ACC112 (cell line): Measurements from ENCODE around the gene CFL1.

Experiments
- H2AFZ ChIP-seq: fragments of 200-600 bp; sonication (generic); one replicate; pipeline ENCODE4 v1.6.0; 2017; ENCODE audit warnings: antibody characterized with exemption, low read length; ENCODE audit not compliant: unreplicated experiment
- H3K27ac ChIP-seq: fragments of 200-600 bp; sonication (generic); 2 replicates; pipeline ENCODE4 v1.5.1; 2014; ENCODE audit warnings: low read depth, mild to moderate bottlenecking, antibody characterized with exemption, low read length, moderate library complexity
- H3K27me3 ChIP-seq: fragments of 200-600 bp; sonication (generic); 2 replicates; pipeline ENCODE4 v1.6.1; 2014; ENCODE audit warnings: mild to moderate bottlenecking, antibody characterized with exemption, low read length, moderate library complexity, mixed read lengths; ENCODE audit not compliant: insufficient read depth
- H3K36me3 ChIP-seq: fragments of 200-600 bp; sonication (generic); 2 replicates; pipeline ENCODE4 v1.6.1; 2016; ENCODE audit warnings: mild to moderate bottlenecking, antibody characterized with exemption, low read length, moderate library complexity, mixed read lengths; ENCODE audit not compliant: insufficient read depth
- H3K4me1 ChIP-seq: fragments of 200-600 bp; sonication (generic); one replicate; pipeline ENCODE4 v1.6.1; 2016; ENCODE audit warnings: low read length, mixed read lengths; ENCODE audit not compliant: insufficient read depth, unreplicated experiment, control insufficient read depth
- H3K4me3 ChIP-seq: fragments of 200-600 bp; sonication (generic); 2 replicates; pipeline ENCODE4 v1.5.1; 2014; ENCODE audit warnings: mild to moderate bottlenecking, low read depth, low read length
- H3K79me2 ChIP-seq: fragments of 200-600 bp; sonication (generic); one replicate; pipeline ENCODE4 v1.6.0; 2016; ENCODE audit warnings: low read length; ENCODE audit not compliant: control insufficient read depth, unreplicated experiment, insufficient read depth

CFL1 gene

DNA sequence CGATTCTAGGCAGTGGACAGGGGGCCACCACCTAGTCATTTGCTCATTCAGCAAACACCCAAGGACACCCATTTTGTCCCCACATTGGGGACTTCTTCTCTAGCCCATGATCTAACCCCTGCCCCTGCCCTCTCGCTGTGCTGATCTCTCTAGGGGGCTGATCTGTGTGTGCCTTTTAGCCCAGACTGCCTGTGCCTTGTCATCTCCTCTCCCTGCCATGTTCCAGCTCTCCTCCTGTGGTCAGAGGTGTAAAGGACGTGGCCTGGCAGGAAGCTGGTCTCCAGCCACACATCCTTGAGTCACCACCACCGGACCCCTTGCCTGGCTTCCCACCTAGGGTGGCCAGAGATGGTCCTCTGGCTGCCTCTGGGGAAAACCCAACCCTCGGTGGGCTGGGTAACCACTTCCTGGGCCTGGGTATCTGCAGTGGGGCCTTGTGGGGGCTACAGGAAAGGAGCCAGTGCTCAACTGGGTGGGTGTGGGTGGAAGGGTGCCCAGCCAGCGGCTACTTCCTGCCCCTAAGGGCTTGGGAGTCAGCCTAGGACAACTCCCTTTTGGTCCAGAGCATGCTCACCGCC, 23.0 kb upstream of the CFL1 start:
- no peak overlapping the region for H3K27ac ChIP-seq

DNA sequence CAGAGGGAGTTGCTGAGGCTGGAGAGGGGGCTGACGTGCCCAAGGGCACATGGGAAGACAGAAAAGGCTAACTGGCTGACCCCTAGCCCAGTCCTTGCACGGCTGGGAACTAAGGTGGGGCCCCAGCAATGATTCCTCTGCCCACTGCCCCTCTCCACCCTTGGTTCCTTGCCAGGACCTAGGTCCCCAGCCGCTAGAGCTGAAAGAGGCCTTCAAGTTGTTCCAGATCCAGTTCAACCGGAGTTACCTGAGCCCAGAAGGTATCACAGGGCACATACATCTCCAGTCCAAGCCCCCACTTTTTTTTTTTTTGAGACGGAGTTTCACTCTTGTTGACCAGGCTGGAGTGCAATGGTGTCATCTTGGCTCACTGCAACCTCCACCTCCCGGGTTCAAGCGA, 22.0 kb upstream of the CFL1 start:
- Histone ChIP-seq H3K36me3 (peaks cover 12% of the 10 kb centered on the region; the same call in 1 of the 2 replicates), H3K4me1 (peaks cover 12% of the 10 kb centered on the region), H3K79me2 (peaks cover 4% of the 10 kb centered on the region), H2AFZ (no peak overlapping the region), H3K27ac (no peak overlapping the region), H3K4me3 (no peak overlapping the region), H3K27me3 (no peaks in the 10 kb centered on the region)

More for the DNA sequence above, 23.0 kb upstream of the CFL1 start:
- H3K79me2 ChIP-seq = peaks cover 8% of the 10 kb centered on the region
- H3K27me3 ChIP-seq = no peaks in the 10 kb centered on the region
- no peak overlapping the region for H3K4me3 ChIP-seq
- peaks cover 12% of the 10 kb centered on the region; the same call in 1 of the 2 replicates for H3K36me3 ChIP-seq
- peaks cover 18% of the 10 kb centered on the region for H3K4me1 ChIP-seq
- H2AFZ ChIP-seq = no peak overlapping the region

DNA sequence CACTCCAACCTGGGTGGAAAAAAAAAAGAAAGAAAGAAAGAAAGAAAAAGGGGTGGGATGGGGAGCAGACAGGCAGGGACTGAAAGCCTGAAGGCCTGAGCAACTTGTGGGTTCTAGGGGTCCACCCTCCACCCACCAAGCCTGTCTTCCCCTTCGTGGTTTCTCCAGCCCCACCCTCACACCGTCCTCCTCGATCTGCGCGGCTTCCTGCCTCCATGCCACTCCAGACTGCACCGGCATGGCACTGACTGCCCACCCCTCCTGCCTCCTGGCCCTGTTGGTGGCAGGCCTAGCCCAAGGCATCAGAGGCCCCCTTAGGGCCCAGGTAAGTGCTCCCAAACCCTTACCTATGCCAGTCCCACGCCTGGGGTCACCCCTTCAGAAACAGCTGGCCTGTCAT, 21.6 kb upstream of the CFL1 start, which contains the start of gene CTSW:
Gene CTSW, plus strand, starts transcription at position 221 of the 400 bp plus-strand sequence. Its CDS starts 18 bp downstream, at position 239.
- H3K27me3 ChIP-seq = no peaks in the 10 kb centered on the region
- H3K4me3 ChIP-seq = no peak within 1 kb of the TSS
- H3K4me1 ChIP-seq = peaks cover 8% of the 10 kb centered on the region
- no peak within 1 kb of the TSS for H2AFZ ChIP-seq
- H3K27ac ChIP-seq = no peak within 1 kb of the TSS
- peaks cover 3% of the 10 kb centered on the region for H3K79me2 ChIP-seq
- H3K36me3 ChIP-seq = peaks cover 12% of the 10 kb centered on the region; the same call in 1 of the 2 replicates

GRCh38 chr11:65873318-65874156, 15.6 kb upstream of the CFL1 start:
- peaks cover 27% of the 10 kb centered on the region for H3K4me1 ChIP-seq
- H3K27me3 ChIP-seq = no peaks in the 10 kb centered on the region
- H3K4me3 ChIP-seq = peak overlapping the region; percentile 73
- H3K79me2 ChIP-seq = peaks cover 17% of the 10 kb centered on the region
- no peaks in the 10 kb centered on the region for H3K36me3 ChIP-seq
- H2AFZ ChIP-seq = no peak overlapping the region
- peak overlapping the region; percentile 40 for H3K27ac ChIP-seq

GRCh38 chr11:65872586-65873317, 14.8 kb upstream of the CFL1 start, which contains the start of gene EFEMP2:
Gene EFEMP2 (minus strand): TSS chr11:65872800. CDS start chr11:65872354, 446 bp downstream.
- Histone ChIP-seq H3K4me3 (peak within 1 kb of the TSS; percentile 73), H3K4me1 (peaks cover 27% of the 10 kb centered on the region), H3K36me3 (peaks cover 6% of the 10 kb centered on the region; the same call in 1 of the 2 replicates), H3K27me3 (no peaks in the 10 kb centered on the region), H3K79me2 (peaks cover 17% of the 10 kb centered on the region), H3K27ac (peak within 1 kb of the TSS; percentile 40), H2AFZ (peak within 1 kb of the TSS; percentile 13)

GRCh38 chr11:65871811-65872548, 14.0 kb upstream of the CFL1 start:
- Histone ChIP-seq H3K36me3 (peaks cover 13% of the 10 kb centered on the region; the same call in 1 of the 2 replicates), H2AFZ (peak overlapping the region; percentile 13), H3K4me1 (peaks cover 27% of the 10 kb centered on the region), H3K27me3 (no peaks in the 10 kb centered on the region), H3K79me2 (peaks cover 17% of the 10 kb centered on the region), H3K27ac (peak overlapping the region; percentile 40), H3K4me3 (peak overlapping the region; percentile 73)

DNA sequence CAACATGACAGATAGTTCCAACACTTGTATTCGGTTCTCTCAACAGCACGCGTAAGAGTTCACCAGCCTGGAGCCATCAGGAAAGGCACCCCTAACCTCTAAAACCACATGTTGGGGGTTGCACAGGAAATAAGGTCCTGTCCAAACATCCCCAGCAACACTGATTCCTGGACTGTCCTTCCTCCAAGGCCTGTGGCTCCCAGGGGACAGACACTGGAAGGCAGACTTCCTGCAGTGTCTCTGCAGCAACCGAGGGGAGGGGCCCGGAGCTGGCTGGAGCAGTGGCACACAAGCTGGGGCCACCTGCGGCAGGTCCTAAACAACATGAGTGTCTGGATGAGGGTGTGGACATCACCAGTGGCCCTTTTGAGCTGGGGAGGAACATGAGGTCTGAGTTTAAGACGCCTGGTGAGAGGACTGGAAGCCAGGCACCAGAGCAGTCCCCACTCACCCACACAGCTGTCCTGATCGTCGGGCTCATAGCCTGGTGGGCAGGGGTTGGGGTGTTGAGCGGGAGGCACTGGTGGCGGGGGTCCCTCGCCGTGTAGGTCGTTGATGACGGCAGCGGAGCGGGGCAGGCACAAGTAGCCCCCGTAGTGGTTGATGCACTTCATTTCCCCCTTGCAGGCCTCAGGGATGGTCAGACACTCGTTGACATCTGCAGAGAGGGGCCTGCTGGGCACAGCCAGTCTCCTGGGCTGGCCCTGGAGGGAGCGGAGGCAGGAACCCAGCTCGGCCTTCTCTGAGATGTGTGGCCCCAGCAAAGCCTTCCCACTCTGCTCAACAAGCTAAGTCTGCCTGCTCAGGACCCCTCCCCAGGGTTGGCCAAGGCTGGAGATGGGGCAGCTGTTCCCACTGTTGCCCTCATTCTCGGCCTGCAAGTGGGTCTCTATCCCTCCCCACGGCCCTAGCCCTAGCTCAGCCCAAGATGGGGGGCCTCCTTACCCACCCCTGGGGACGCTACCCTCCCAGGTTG, 13.0 kb upstream of the CFL1 start:
- H3K4me1 ChIP-seq = peaks cover 27% of the 10 kb centered on the region
- H3K4me3 ChIP-seq = peak overlapping the region; percentile 73
- no peaks in the 10 kb centered on the region for H3K27me3 ChIP-seq
- peaks cover 17% of the 10 kb centered on the region; the same call in 1 of the 2 replicates for H3K36me3 ChIP-seq
- H2AFZ ChIP-seq = no peak overlapping the region
- H3K79me2 ChIP-seq = peaks cover 17% of the 10 kb centered on the region
- H3K27ac ChIP-seq = peak overlapping the region; percentile 40; the same call in 1 of the 2 replicates

DNA sequence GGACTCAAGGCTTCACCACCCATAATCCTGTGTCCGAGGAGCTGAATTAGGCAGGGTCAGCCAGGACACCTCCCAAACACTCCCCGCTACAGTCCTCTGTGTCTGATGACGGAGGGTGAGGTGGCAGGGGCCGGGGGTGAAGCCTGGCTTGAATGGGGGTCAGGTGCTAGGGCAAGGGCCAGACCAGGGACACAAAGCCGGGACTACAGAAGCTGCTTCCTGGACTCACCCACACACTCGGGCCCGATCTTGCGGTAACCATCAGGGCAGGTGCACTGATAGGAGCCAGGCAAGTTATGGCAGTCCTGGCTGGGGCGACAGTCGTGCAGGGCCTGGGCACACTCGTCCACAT, 12.3 kb upstream of the CFL1 start:
- Histone ChIP-seq H3K27me3 (no peaks in the 10 kb centered on the region), H3K4me3 (peak overlapping the region; percentile 73), H3K27ac (no peak overlapping the region), H3K36me3 (peaks cover 20% of the 10 kb centered on the region; the same call in 1 of the 2 replicates), H2AFZ (no peak overlapping the region), H3K79me2 (peaks cover 17% of the 10 kb centered on the region), H3K4me1 (peaks cover 27% of the 10 kb centered on the region)

GRCh38 chr11:65869643-65870306, 11.8 kb upstream of the CFL1 start:
- Histone ChIP-seq H3K4me1 (peaks cover 27% of the 10 kb centered on the region), H3K27ac (no peak overlapping the region), H2AFZ (no peak overlapping the region), H3K4me3 (no peak overlapping the region; the same call in 1 of the 2 replicates), H3K27me3 (no peaks in the 10 kb centered on the region), H3K79me2 (peaks cover 17% of the 10 kb centered on the region), H3K36me3 (peaks cover 20% of the 10 kb centered on the region; the same call in 1 of the 2 replicates)
